HL-60 (cell line): ENCODE measurements around the gene SH3RF3.

Experiments used
- DNase-seq, 2 experiments: peaks; one replicate each; pipeline ENCODE4 v3.0.0-alpha.2; 2010 to 2020; ENCODE audit warnings: low read depth in 1 of 2, low spot score in 1 of 2
- H3K27ac ChIP-seq: fragments of 250-450 bp; sonication (Bioruptor Pico); replicated peaks from 2 replicates; pipeline ENCODE4 v1.5.1; 2020; ENCODE audit warnings: mild to moderate bottlenecking, moderate library complexity
- H3K27me3 ChIP-seq: fragments of 250-450 bp; sonication (Bioruptor Pico); 2 replicates; pipeline ENCODE4 v1.5.1; 2021; ENCODE audit warnings: mild to moderate bottlenecking, moderate library complexity; ENCODE audit not compliant: insufficient read depth, poor library complexity, severe bottlenecking
- H3K4me3 ChIP-seq: replicated peaks from 2 replicates; pipeline ENCODE4 v1.5.1; 2011; ENCODE audit warnings: mild to moderate bottlenecking, control low read depth, low read length; ENCODE audit not compliant: insufficient read depth
- GABPA ChIP-seq: IDR thresholded peaks from 2 replicates; pipeline ENCODE4 v1.6.1; 2012; ENCODE audit warnings: low read depth
- POLR2AphosphoS5 ChIP-seq: IDR thresholded peaks from 2 replicates; pipeline ENCODE4 v1.6.1; 2012; ENCODE audit warnings: low read depth
- SPI1 ChIP-seq: IDR thresholded peaks from 2 replicates; pipeline ENCODE4 v1.6.1; 2012; ENCODE audit warnings: low read depth, mild to moderate bottlenecking, borderline replicate concordance
- TF ChIP-seq, protein P1 (sequence below): IDR thresholded peaks from 2 replicates; pipeline ENCODE4 v1.6.1; 2012; ENCODE audit warnings: low read depth; ENCODE audit not compliant: insufficient replicate concordance
- TF ChIP-seq, protein P2 (sequence below): IDR thresholded peaks from one replicate; pipeline ENCODE4 v1.5.1; 2011; ENCODE audit warnings: low read length, control low read depth, inconsistent platforms; ENCODE audit not compliant: insufficient read depth

SH3RF3 gene

DNA sequence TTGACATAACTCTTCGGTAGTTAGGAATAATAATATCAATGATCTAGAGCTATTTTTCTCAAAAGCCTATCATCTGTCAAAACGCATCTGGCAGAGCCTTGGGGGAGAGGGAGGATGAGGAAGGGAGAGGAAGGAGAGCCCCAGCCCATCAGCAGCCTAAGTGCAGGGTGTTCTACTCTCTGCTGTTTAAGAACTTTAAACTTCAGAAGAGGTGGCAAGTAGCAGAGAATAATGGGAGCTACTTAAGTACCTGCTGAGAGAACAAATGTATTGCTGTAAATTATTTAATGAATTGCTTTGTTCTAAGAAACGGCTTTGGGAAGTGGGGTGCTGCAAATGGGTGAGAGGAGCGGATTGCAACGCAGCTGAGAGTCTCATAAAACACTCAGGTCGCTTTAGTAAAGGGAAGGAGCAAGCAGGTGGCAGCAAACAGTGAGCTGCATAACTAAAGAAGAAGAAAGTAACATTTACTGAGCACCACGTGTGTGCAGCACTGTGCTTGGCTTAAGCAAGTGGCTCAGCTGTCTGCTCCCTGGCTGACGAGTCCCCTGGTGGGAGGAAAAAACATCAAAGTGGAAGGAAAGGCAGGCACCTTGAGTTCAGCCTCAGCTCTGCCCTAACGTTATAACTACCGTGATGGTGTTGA lies 26.3 kb upstream of the SH3RF3 start:
- TF ChIP-seq POLR2AphosphoS5: no peak
- TF ChIP-seq SPI1: no peak
- TF ChIP-seq, protein P1, sequence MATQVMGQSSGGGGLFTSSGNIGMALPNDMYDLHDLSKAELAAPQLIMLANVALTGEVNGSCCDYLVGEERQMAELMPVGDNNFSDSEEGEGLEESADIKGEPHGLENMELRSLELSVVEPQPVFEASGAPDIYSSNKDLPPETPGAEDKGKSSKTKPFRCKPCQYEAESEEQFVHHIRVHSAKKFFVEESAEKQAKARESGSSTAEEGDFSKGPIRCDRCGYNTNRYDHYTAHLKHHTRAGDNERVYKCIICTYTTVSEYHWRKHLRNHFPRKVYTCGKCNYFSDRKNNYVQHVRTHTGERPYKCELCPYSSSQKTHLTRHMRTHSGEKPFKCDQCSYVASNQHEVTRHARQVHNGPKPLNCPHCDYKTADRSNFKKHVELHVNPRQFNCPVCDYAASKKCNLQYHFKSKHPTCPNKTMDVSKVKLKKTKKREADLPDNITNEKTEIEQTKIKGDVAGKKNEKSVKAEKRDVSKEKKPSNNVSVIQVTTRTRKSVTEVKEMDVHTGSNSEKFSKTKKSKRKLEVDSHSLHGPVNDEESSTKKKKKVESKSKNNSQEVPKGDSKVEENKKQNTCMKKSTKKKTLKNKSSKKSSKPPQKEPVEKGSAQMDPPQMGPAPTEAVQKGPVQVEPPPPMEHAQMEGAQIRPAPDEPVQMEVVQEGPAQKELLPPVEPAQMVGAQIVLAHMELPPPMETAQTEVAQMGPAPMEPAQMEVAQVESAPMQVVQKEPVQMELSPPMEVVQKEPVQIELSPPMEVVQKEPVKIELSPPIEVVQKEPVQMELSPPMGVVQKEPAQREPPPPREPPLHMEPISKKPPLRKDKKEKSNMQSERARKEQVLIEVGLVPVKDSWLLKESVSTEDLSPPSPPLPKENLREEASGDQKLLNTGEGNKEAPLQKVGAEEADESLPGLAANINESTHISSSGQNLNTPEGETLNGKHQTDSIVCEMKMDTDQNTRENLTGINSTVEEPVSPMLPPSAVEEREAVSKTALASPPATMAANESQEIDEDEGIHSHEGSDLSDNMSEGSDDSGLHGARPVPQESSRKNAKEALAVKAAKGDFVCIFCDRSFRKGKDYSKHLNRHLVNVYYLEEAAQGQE: no peak
- Histone ChIP-seq H3K27ac (no peak overlapping the region), H3K27me3 (no peaks in the 10 kb centered on the region), H3K4me3 (no peak overlapping the region)
- no peak for DNase-seq

DNA sequence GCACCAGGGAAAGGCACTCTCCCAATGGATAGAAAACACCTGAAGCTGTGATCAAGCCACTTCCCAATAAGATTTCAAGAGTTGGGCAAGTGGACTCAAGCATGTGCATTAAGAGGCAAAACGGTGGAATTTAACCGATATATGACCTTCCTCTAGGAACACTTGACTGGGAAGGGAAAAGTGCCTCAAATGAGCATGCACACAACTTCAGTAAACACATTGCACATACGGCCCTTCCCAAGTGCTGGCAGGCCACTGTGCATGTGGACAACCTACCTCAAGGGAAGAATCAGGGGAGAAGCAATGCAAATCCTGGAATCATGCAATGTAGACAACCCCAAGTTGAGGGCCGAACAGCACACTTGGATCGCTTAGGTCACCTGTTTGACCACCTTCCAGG lies 23.9 kb upstream of the SH3RF3 start:
- Histone ChIP-seq H3K4me3 (no peak overlapping the region), H3K27me3 (no peaks in the 10 kb centered on the region), H3K27ac (no peak overlapping the region)
- DNase-seq: no peak
- TF ChIP-seq POLR2AphosphoS5: no peak
- TF ChIP-seq, protein P1: no peak
- TF ChIP-seq SPI1: no peak
- no peak for TF ChIP-seq GABPA
- TF ChIP-seq, protein P2, sequence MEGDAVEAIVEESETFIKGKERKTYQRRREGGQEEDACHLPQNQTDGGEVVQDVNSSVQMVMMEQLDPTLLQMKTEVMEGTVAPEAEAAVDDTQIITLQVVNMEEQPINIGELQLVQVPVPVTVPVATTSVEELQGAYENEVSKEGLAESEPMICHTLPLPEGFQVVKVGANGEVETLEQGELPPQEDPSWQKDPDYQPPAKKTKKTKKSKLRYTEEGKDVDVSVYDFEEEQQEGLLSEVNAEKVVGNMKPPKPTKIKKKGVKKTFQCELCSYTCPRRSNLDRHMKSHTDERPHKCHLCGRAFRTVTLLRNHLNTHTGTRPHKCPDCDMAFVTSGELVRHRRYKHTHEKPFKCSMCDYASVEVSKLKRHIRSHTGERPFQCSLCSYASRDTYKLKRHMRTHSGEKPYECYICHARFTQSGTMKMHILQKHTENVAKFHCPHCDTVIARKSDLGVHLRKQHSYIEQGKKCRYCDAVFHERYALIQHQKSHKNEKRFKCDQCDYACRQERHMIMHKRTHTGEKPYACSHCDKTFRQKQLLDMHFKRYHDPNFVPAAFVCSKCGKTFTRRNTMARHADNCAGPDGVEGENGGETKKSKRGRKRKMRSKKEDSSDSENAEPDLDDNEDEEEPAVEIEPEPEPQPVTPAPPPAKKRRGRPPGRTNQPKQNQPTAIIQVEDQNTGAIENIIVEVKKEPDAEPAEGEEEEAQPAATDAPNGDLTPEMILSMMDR: no peak

DNA sequence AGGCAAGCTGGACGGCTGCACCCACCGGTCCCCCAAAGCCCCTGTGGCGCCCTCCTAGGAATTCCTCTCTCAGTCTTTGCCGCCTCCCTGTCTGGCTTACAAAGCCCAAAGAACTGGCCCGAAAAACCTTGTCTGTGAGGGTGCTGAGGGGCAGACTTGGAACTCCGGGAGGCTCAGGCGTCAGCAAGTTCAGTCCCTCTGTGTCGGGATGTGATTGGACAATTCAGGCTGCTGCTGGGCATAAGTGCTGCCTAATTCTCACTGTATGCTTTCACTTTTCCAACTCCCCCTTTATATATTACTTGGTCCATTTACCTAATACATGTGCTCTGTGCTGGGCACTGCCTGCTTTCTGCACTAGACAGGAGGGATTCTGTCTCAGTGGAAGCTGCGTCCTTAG lies 20.3 kb upstream of the SH3RF3 start:
- Histone ChIP-seq H3K27me3 (no peaks in the 10 kb centered on the region), H3K27ac (no peak overlapping the region), H3K4me3 (no peak overlapping the region)
- no peak for TF ChIP-seq GABPA
- TF ChIP-seq, protein P1: no peak
- no peak for DNase-seq

DNA sequence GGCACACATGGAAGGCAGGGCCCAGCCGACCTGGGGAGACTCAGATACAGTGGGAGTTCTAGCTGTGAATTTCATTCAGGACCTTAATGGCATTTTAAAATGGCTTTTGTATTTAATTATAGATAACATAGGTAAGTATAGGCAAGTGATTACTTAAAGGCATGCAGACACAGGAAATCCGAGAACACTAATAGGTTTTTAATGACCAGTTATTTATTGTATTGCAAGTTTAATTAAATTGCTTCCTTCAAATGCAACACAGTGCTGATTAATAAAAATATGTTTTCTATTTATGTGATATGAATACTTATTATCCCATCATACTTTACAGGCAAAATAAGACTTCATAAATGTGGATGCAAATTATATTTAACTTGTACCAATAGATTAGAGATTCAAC lies 19.7 kb upstream of the SH3RF3 start:
- TF ChIP-seq GABPA (no peak), SPI1 (no peak), POLR2AphosphoS5 (no peak)
- TF ChIP-seq, protein P1: no peak
- TF ChIP-seq, protein P2: no peak
- no peak for DNase-seq
- Histone ChIP-seq H3K4me3 (no peak overlapping the region), H3K27ac (no peak overlapping the region), H3K27me3 (no peaks in the 10 kb centered on the region)
